ENCODE data around the gene KCNN3.
A peak's percentile ranks its signal among the peaks of the same experiment; 100 is the strongest.

The KCNN3 gene

GRCh38 chr1:154791292-154792166, 78.6 kb downstream of the KCNN3 start:
- DNase-seq (ENCODE audit: low read depth) = peak; percentile 55

- no peak for DNase-seq (ENCODE audit: low read depth)
Measured at GRCh38 chr1:154788886-154789285, 81.2 kb downstream of the KCNN3 start.

- DNase-seq (ENCODE audit: low read depth) = no peak
Measured at GRCh38 chr1:154788110-154788870, 81.8 kb downstream of the KCNN3 start.

- no peak for DNase-seq (ENCODE audit: low read depth)
Measured at GRCh38 chr1:154786804-154787570, 83.1 kb downstream of the KCNN3 start.

GRCh38 chr1:154784924-154785531, 85.1 kb downstream of the KCNN3 start:
- DNase-seq (ENCODE audit: low read depth) = no peak

GRCh38 chr1:154784416-154784815, 85.7 kb downstream of the KCNN3 start:
- no peak for DNase-seq (ENCODE audit: low read depth)

GRCh38 chr1:154783976-154784375, 86.1 kb downstream of the KCNN3 start:
- no peak for DNase-seq (ENCODE audit: low read depth)

- DNase-seq (ENCODE audit: low read depth) = no peak
Measured at GRCh38 chr1:154780541-154780940, 89.5 kb downstream of the KCNN3 start.

- no peak for DNase-seq (ENCODE audit: low read depth)
Measured at GRCh38 chr1:154779551-154780189, 90.4 kb downstream of the KCNN3 start.

GRCh38 chr1:154778944-154779343, 91.1 kb downstream of the KCNN3 start:
- DNase-seq (ENCODE audit: low read depth) = no peak

- no peak for DNase-seq (ENCODE audit: low read depth)
Measured at GRCh38 chr1:154778275-154778674, 91.8 kb downstream of the KCNN3 start.

- no peak for DNase-seq (ENCODE audit: low read depth)
Measured at GRCh38 chr1:154777781-154778180, 92.3 kb downstream of the KCNN3 start.

- no peak for DNase-seq (ENCODE audit: low read depth)
Measured at GRCh38 chr1:154777154-154777553, 92.9 kb downstream of the KCNN3 start.

GRCh38 chr1:154775621-154776605, 94.2 kb downstream of the KCNN3 start:
- no peak for DNase-seq (ENCODE audit: low read depth)

- no peak for DNase-seq (ENCODE audit: low read depth)
Measured at GRCh38 chr1:154774175-154774855, 95.8 kb downstream of the KCNN3 start.

- DNase-seq (ENCODE audit: low read depth) = no peak
Measured at GRCh38 chr1:154773551-154773950, 96.5 kb downstream of the KCNN3 start.

GRCh38 chr1:154772606-154773506, 97.2 kb downstream of the KCNN3 start:
- DNase-seq (ENCODE audit: low read depth) = no peak

- DNase-seq (ENCODE audit: low read depth) = no peak
Measured at GRCh38 chr1:154772056-154772455, 98.0 kb downstream of the KCNN3 start.

Measured in activated T-helper 9 cell treated with anti-CD3 and anti-CD28 coated beads, Interleukin-2, amount 50 U/mL, for 16 hours (primary cell).